PC-3 (cell line): ENCODE data around the gene AFM.

Experiments
- EZH2 ChIP-seq: fragments of 300-600 bp; sonication (generic); IDR thresholded peaks from one replicate; pipeline ENCODE4 v1.6.1; 2017; ENCODE audit warnings: antibody characterized with exemption, mild to moderate bottlenecking, low read length; ENCODE audit not compliant: unreplicated experiment
- EZH2phosphoT487 ChIP-seq: fragments of 300-600 bp; sonication (generic); IDR thresholded peaks from 2 replicates; pipeline ENCODE4 v1.6.1; 2018; ENCODE audit warnings: mild to moderate bottlenecking, antibody characterized with exemption, low read length, borderline replicate concordance
- TF ChIP-seq, protein P1 (sequence below): fragments of 300-600 bp; sonication (generic); conservative IDR thresholded peaks from 2 replicates; pipeline ENCODE4 v1.5.1; 2017; ENCODE audit warnings: antibody characterized with exemption, low read depth, mild to moderate bottlenecking, low read length

DNA sequence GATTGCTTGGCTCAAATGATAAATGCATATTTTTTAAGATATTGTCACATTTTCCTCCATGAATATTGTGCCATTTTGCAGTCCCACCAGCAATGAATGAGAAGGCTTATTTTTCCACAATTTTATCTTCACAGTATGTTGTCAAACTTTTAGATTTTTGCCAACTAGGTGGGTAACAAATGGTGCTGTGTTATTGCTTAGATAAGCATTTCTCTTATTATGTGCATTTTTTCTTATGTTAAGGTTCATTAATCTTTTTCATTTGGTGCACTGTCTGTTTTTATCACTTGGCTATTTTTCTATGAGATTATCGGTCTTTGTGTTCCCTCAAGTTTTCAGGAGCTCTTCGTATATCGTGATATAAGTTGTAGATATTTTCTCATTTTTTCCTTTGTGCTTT, 13.4 kb upstream of the AFM start:
- TF ChIP-seq EZH2 (no peak), EZH2phosphoT487 (no peak)
- TF ChIP-seq, protein P1, sequence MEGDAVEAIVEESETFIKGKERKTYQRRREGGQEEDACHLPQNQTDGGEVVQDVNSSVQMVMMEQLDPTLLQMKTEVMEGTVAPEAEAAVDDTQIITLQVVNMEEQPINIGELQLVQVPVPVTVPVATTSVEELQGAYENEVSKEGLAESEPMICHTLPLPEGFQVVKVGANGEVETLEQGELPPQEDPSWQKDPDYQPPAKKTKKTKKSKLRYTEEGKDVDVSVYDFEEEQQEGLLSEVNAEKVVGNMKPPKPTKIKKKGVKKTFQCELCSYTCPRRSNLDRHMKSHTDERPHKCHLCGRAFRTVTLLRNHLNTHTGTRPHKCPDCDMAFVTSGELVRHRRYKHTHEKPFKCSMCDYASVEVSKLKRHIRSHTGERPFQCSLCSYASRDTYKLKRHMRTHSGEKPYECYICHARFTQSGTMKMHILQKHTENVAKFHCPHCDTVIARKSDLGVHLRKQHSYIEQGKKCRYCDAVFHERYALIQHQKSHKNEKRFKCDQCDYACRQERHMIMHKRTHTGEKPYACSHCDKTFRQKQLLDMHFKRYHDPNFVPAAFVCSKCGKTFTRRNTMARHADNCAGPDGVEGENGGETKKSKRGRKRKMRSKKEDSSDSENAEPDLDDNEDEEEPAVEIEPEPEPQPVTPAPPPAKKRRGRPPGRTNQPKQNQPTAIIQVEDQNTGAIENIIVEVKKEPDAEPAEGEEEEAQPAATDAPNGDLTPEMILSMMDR = no peak
